Fibroblast of skin of back (primary cell): ENCODE results near the gene ZNF287. TPM values are rescaled to one million over a fixed set of nuclear protein-coding genes. Genes with fewer than 3 reads are reported as not detected.
"Not testable (repeated sequence)": the region's sequence is repeated elsewhere in the genome, so short reads cannot be mapped to it uniquely, and the experiment has no call there.

Experiments used
- DNase-seq: peaks from one replicate; pipeline ENCODE4 v3.0.0-alpha.2; 2013
- polyA plus RNA-seq, 2 experiments: library from polyadenylated mRNA; unstranded; fragments of 120-200 nt; gene quantifications; one replicate each; pipeline ENCODE4 v1.2.1, GENCODE V29; 2013; ENCODE audit not compliant: insufficient read length in 2 of 2

Gene ZNF287
- 6.9 TPM for polyA plus RNA-seq (2013, experiment 1 of 2; ENCODE audit: insufficient read length)
- polyA plus RNA-seq (2013, experiment 2 of 2; ENCODE audit: insufficient read length): 9.3 TPM

DNA sequence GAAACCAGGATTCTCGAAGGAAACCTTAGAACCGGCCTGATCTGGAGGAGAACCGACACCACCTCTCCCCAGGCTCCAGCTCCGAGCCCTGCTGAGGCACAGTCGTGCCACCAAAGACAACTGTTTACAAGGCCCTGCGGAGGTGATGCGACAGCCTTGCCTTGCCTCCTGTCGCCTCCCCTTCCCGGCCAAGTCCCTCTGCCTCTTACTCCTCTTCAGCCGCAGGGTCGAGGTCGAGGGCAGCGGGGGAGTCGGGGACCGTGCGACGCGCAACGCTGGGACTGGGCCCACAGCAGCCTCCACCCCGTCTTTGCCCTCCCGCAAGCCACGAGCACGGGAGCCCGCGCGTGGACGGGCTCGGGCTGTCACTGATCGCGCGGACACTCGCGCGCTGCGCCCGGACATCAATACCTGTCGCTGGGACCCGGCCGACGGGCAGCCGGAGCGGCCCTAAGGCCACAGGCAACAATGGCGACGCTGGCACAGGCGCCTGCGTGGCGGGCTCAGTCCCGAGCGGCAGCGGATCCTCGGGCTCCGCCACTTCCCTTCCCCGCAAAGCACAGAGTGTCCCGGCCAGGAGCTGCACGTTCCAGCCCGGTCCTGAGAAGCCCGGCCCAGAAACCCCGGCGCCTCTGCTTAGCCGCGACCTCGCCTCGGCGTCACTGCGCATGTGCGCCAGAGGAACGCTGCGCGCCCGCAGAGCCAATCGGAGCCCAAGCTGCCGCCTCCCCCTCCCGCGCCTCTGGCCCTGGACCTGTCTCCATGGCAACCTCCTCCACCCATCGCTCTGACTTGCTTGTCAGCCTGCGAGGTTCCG lies at the start of gene ZNF287:
Gene ZNF287, minus strand, starts transcription at position 664 of the 817 bp plus-strand sequence. CDS start 1,473 bp downstream, outside the sequence.
- DNase-seq: peak; percentile 89

DNA sequence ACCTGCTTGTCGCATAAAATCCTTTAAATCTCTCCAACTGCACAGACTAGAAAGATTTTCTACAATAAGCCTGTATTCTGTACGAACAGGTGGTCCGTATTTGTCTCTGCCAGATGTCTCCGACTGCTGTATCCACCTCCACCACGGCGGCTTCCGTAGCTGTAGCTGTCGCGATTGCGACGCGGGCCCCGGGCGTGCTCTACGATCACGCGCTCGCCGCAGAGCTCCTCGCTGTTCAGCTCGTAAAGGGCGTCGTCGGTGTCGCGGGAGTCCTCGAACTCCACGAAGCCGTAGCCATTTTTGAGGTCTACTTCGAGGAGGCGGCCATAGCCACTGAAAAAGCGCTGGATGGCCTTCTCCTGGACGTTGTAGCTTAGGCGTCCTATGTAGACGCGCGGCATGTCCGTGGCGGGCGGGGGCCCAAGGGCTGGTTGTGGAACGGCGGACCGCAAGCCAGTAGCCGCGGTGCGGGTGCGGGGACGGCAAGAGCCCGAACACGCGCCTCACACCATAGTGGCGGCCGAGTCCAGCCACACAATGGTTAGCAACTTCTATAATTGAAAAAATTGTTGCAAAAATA lies 48.6 kb upstream of the ZNF287 start:
- no peak for DNase-seq

DNA sequence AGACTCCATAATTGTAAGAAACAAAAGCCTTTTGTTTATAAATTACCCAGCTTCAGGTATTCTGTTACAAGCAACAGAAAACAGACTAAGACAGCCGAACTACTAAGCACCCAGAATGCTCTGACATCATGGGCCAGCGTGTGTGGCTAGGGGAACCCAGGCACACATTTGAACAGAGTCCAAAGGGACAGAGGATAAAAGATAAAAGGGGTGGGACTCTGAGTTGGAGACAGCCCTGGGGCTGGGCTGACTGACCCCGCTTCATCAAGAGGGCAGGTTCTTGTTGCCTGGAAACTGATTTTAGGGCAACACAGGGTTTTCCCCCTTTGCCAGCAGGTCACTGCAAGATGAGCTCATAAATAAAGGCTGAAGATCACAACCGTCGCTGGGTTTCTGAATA lies 30.5 kb upstream of the ZNF287 start:
- no peak for DNase-seq

DNA sequence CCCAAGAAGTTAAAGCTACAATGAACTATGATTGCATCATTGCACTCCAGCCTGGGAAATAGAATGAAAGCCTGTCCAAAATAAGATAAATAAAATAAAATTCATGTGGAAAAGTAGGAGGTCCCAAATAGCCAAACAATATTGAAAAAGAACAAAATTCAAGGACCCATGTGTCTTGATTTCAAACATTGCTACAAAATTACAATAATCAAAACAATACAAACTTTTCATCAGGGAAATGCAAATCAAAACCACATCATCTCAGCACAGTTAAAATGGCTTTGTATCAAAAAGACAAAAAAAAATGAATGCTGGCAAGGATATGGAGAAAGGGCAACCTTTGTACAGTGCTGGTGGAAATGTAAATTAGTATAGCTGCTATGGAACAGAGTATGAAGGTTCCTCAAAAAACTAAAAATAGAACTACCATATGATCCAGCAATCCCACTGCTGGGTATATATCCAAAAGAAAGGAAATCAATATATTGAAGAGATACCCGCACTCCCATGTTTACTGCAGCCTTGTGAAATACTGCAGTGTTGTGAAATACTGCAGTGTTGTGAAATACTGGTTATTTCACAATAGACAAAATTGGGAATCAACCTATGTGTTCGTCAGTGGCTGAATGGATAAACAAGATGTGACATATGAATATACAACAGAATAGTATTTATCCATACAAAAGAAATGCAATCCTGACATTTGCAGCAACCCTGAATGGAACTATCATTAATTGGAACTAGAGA lies 24.5 kb upstream of the ZNF287 start:
- DNase-seq: no peak

DNA sequence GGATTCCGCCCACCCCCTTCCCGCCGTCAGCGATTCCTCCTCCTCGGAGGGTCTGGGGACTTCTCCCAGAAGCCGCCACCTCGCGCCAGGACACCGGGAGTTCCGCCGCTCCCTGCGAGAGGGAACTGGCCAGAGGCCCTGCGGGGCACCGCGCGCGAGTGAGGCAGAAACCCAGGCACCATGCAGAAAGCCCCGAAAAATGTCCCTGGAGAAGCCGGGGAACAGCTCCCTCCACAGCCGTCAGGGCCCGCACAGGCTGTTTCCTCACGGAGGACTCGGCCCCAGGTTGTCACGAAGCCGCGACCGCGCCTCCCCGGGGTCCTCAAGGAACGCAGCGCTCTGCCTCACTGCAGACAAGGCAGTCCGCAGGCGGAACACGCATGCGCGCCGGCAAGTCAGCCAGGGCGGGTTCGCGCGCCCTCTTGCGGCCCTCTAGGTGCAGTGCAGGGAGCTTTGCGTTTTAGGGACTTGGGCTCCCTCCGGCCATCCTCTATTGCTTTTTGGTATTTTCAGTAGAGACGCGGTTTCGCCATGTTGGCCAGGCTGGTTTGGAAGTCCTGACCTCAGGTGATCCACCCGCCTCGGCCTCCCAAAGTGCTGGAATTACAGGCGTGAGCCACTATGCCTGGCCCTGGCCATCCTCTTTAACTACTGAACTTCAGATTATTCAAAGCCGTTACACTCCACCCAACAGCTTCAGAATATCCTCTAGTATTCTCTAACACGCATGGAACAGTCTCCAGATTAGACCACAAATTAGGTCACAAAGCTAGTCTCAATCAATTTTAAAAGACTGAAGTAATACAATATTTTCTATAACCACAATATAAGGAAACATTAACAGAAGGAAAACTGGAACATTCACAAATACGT lies 20.3 kb upstream of the ZNF287 start:
- peak; percentile 83 for DNase-seq

DNA sequence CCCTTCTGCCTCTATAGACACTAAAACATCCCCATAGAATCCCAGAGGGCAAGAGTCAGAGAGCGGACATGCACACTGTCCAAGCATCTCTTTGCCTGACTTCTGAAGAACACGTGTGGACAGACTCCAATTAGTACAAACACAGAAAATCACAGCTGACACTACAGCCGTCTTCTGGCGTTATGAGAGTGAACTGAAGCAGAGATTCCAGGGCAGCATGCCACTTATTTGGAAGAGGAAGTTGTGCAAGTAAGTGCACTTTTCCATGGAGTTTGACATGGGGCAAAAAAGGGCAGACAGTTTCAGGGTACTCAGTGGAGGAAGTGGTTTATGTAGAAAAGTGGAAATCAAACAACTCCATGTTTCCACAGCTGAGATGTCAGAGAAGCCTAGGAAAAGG lies 16.8 kb upstream of the ZNF287 start:
- DNase-seq: no peak

DNA sequence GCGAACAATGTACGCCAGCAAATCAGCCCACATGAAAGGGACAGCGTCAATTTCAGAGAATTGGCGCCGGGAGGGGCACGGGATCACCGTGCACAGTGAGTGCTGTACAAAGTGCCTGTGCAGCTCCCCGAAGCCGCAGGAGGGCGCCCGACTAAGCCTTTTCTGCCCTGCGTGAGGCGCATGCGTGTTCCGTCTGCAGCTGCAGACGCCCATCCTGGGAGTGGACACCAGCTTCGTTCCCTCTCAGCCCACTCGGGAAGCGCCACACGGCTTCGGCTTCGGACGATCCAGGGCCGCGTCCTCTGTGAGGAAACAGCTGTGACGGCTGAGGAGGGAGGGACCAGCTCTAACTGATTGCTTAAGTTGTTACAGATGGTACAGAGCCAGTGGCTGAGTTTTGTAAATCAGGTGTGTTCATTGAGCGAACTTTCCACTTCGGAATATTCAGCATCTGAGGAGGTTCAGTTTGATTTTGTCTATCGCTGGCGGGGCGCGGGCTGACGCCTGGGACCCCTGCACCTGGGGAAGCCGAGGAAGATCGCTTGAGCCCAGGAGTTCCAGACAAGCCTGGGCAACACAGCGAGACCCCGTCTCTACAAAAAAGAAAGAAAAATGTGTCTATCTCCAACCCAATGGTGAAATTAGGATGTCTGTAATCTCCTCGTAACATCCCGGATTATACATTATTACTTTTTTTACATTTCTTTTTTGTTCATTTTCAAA lies 15.4 kb upstream of the ZNF287 start:
- DNase-seq: peak; percentile 79

DNA sequence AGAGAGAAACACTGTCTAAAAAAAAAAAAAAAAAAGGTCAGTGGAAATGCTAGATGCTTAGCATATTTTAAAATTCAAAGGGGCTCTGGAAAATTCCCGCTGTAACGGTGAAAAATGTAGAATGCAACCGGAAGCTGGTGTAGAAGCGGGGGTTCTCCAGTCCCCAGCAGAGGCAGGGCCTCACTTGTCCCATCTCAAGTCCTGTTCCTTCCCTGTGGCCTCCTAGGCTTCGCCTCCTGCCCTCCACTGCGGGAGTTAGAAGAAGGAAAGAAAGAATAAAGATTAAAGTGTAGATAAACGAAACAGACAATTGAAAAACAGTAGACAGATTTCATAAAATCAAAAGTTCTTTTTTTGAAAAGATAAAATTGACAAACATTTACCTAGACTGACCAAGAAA lies 14.8 kb upstream of the ZNF287 start:
- DNase-seq: no peak

DNA sequence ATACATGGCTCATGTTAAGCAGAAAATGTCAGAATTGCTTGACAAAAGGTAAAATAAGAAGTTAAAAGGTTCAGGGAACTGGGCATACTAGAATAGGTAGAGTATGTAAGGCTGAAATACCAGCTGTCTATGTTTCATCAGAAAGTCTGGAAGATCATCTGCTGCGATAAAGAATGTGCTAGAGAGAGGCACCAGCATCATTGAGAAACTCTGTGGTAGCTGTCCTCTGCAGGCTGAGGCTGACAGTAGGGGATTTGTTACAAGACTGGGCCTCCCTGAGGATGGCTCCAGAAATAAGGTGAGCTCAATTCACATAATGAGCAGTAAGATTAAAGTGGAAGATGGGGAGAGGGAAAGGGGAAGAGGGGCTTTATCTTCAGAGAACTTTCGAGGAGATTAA lies 4.5 kb upstream of the ZNF287 start:
- no peak for DNase-seq

DNA sequence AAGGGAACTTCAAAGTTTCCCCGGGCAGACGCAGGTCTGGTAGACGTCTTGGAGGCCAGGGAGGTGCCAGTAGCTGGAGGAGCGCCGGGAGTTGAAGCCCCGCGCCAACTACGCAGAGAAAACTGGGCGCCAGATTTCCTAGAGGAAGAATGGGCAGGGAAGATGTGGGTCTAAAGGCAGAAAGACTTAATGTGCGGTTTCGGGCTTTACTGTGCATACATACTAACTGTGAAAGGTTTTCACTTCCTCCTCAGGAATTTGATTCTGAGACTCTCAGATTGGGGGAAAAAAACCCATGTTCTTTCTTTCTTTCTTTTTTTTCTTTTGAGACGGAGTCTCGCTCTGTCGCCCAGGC lies 331 bp upstream of the ZNF287 start:
- no peak for DNase-seq

DNA sequence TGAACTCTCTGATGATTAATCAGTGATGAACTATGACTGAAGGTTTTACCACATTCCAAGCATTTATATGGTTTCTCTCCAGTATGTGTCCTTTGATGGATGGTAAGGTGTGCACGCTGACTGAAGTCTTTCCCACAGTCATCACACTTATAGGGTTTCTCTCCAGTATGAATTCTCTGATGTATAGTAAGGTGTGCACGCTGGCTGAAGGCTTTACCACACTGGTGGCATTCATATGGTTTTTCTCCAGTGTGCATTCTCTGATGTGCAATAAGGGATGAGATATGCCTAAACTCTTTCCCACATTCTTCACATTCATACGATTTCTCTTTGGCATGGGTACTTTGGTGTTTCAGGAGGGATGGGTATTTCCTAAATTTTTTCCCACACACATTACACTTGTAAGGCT lies 16.4 kb downstream of the ZNF287 start:
- no peak for DNase-seq

DNA sequence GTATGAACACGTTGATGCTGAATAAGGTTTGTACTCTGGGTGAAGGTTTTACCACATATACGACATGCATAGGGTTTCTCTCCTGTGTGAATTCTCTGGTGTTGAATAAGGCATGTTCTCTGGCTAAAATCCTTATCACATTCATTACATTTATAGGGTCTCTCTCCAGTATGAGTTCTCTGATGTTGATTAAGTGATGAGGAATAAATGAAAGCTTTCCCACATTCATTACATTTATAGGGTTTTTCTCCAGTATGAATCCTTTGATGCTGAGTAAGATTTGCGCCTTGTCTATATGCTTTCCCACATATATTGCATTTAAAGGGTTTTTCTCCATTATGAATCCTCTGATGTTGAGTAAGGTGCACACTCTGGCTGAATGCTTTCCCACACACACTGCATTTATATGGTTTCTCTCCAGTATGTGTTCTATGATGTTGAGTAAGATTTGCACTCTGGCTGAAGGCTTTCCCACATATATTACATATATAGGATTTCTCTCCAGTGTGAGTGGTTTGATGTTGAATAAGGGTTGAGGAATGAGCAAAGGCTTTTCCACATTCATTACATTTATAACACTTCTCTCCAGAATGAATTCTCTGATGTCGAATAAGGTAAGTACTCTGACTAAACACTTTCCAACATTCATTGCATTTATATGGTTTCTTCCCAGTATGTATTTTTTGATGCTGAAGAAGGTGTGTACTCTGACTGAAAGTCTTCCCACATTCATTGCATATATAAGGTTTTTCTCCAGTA lies 16.9 kb downstream of the ZNF287 start:
- no peak for DNase-seq

DNA sequence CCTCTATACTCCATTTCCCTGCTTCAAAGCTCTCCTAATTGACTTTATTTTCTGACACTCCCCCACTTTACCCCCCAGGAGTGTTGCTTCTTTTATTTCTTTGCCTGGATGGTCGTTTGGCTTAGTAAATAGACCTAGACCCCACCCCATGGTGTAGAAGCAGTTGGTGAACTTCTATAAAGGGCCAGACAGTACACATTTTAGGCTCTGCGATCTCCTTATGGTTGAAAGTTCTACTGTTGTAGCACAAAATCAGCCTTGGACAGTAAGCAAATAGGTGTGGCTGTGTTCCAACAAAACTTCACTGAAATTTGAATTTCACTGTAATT lies 31.9 kb downstream of the ZNF287 start:
- DNase-seq: no peak

DNA sequence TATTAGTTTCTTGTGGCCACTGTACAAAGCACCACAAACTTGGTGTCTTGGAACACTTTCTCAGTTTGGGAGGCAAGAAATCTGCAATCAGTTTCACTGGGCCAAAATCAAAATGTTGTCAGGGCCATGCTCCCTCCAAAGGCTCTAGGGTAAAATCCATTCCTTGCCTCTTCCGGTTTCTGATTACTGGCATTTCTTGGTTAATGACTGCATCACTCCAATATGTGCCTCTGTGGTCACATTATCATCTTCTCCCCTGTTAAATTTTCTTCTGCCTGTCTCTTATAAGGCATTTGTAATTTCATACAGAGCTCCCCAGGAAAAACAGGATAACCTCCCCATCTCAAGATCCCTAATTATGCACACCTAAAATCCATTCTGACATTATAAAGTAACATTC lies 34.8 kb downstream of the ZNF287 start:
- no peak for DNase-seq

DNA sequence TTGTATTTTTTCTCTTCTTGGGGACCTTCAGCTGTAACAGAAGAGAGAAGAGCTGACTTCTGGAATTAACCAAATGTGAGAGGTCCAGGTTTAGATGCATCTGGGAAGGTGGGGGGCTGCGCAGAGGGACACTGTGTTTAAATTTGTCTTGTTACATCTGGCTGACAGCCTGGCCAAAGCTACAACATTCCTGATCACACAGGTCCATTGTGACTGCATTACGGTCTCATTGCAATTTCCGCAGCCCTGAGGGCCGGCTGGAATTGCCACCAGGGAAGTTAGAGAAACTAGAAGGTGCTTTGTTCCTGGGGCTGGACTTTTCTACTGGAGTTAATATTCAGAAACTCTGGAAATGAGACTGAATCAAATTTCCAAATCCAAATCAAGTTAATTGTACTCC lies 39.1 kb downstream of the ZNF287 start:
- no peak for DNase-seq

DNA sequence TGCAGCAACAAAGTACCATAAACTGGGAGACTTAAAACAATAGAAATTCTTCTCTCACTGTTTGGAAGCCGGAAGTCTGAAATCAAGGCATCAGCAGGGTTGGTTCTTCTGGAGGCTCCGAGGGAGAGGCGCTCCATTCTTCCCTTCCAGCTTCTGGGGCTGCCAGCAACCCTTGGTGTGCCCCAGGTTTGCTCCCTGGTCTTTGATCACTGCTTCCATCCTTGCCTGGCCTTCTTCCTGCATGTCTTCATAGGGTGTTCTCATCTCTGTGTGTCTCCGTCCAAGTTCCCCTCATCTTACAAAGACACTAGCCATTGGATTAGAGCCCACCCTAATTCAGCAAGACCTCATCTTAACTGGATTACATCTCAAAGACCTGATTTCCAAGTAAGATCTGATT lies 41.7 kb downstream of the ZNF287 start:
- no peak for DNase-seq

DNA sequence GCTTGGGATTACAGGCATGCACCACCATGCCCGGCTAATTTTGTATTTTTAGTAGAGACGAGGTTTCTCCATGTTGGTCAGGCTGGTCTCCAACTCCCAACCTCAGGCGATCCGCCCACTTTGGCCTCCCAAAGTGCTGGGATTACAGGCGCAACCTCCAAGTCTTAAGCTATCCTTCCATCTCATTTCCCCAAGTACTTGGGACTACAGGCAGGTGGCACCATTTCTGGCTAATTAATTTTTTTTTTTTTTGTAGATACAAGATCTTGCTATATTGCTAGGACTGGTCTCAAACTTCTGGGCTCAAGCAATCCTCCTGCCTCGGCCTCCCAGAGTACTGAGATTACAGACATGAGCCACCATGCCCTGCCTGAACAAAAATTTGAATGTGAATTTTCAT lies 43.4 kb downstream of the ZNF287 start:
- DNase-seq: not testable (repeated sequence)

DNA sequence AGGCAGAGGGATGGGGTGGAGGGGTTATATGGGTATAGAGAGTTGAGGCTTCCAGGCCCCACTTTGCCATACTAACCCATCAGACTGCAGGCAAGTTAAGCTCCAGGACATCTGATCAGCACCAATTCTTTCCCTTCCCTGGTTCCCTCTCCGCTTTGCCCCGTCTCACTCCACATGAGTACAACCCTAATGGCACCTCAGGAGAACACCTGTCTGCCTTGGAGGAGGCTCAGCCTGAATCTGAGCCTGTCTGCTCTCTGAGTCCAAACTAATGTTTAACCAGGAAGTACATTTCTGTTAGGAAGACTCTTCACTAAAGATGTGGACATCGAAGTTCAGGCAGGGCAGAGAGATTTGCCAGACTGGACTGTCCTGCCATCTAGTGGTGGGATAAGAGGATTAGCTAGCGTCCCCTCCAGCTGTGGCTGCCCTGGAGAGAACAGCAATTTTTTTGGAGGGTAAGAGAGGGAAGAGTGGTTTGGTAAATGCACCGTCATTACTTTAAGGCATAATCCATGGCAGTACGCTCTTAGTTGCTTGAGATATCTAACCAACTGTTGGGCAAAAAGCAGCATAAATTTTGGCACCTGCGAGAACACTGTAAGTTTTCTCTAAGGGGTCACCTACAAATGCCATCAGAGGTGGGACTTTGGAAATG lies 47.8 kb downstream of the ZNF287 start:
- peak; percentile 87 for DNase-seq

DNA sequence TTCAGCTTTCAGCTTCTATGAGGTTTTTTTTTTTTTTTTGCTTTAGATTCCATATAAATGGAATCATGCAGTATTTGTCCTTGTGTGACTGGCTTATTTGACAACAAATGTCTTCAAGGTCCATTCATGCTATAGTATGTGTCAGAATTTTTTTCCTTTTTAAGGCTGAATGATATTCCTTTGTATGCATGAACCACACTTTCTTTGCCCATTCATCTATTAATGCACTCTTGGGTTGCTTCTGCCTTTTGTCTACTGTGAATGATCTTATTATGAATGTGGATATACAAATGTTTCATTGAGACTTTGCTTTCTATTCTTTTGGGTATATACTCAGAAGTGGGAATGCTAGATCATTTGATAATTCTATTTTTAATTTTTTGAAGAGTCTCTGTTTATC lies 50.0 kb downstream of the ZNF287 start:
- DNase-seq: peak; percentile 27

DNA sequence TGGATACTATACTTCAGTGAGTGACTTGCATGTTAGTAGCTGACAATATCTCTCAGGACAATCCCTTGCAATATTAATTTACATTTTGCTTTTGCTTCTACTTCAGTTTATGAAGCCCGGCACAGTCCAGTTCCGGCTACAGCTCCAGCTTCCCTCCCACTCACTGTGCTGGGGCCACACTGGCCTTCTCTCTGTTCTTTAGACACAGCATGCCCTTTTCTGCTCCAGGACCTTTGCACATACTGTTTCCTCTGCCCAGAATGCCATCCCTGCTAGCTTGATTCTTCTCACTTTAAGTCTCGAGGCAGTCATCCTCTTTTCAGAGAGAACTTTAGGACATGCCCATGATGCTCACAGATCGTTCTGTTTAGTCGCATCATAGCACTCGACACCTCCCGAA lies 51.5 kb downstream of the ZNF287 start:
- no peak for DNase-seq

DNA sequence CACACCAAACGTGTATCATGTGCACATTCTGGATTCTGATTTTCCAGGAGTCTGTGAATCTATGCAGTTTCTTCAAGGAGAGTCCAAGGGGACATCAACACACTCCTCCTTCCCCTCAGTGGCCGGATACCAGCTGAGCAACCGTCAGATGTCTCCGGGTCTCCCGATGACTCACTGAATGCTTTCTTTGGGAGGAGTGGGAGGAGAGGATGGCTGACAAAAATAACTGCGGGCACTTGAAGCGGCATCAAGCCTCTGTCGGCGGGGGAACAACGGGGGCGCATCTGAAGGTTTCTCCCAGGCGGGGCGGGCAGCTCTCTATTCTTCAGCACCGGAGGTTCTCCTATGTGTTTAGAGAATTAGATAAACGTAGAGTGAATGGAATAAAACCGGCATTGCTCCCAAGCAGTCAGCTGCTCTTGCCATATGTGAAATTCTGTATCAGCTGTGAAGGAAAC lies 52.4 kb downstream of the ZNF287 start:
- DNase-seq: peak; percentile 89
